ENCODE results near the gene PTOV1. TPM values are rescaled to one million over a fixed set of nuclear protein-coding genes. Genes with fewer than 3 reads are reported as not detected.

PTOV1 gene
- total and polyA plus RNA-seq, 10 of the 15 experiments (the other 5 are each of a cell fraction or from before 2014, with no cell fraction given), result 3.2 to 83.5 (median 22.3) TPM

DNA sequence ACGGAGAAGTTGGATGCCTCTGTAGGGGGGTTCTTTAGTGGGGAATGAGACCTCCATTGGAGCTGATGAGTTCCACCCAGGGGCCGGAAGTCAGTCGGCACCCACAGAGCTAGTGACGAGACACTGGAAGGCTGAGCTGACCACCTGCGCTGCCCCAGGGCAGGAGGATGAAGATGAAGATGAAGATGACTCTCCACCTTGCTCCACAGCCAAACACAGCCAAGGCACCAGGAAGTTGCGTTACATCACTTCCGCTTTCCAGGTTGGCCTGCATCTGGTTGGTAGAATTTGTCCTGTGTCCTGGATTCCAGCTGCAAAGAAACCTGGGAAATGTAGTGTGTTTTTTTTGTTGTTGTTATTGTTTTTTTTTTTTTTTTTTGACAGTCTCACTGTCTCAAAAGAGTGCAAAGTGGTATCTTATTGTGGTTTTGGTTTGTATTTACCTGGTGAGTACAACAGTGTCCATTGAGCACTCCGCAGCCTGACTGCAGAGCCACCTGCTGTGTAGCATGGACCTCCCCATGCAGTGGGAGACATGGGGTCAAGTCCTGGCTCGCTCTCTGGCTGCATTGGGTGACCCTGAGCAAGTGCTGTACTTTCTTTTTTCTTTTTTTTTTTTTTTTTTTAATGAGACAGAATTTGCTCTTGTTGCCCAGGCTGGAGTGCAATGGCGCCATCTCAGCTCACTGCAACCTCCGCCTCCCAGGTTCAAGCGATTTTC, 28.4 kb downstream of the PTOV1 start (continued):
- TF ChIP-seq SIX5 (IDR thresholded peaks at IDR 0.05; ENCODE audit: low read depth, low read length, severe bottlenecking) (no peak), GABPA (IDR thresholded peaks at IDR 0.05; ENCODE audit: low read depth) (peak; percentile 76; the same call in 1 of the 2 replicates), HCFC1 (IDR thresholded peaks at IDR 0.05; ENCODE audit: low read length) (peak; percentile 29; the same call in 1 of the 2 replicates), BACH1 (IDR thresholded peaks at IDR 0.05; ENCODE audit: borderline replicate concordance) (no peak)
- TF ChIP-seq, protein P1, sequence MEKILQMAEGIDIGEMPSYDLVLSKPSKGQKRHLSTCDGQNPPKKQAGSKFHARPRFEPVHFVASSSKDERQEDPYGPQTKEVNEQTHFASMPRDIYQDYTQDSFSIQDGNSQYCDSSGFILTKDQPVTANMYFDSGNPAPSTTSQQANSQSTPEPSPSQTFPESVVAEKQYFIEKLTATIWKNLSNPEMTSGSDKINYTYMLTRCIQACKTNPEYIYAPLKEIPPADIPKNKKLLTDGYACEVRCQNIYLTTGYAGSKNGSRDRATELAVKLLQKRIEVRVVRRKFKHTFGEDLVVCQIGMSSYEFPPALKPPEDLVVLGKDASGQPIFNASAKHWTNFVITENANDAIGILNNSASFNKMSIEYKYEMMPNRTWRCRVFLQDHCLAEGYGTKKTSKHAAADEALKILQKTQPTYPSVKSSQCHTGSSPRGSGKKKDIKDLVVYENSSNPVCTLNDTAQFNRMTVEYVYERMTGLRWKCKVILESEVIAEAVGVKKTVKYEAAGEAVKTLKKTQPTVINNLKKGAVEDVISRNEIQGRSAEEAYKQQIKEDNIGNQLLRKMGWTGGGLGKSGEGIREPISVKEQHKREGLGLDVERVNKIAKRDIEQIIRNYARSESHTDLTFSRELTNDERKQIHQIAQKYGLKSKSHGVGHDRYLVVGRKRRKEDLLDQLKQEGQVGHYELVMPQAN (conservative IDR thresholded peaks at IDR 0.05), result no peak

DNA sequence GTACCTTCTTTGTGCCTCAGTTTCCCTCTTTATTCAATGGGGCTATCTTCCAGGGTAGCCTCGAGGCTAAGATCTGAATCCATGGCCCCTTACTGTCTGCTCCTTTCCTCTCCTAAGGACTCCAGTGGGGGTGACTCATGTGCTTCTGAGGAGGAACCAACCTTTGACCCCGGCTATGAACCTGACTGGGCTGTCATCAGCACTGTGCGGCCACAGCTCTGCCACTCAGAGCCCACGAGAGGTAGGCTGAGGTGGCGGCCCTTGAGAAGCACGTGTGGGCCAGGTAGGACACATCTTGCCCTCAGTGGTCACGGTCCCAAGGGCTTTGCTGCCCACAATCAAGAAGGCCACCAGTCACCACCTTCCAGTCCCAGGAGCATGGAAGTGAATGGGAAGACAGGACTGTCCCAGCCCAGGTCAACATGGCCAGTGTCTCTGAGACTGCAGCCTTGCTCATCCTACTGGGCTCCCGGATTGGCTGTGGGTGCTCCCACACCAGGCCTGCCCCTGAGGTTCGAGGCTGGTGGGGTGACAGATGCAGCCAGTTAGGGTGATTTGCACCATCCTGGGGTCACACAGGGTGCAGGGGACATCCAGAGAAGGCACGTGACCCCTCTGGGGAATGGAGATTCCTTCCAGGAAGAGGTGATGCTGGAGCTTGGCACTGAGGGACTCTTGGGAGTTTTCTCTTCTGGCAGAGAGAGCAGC, 29.4 kb downstream of the PTOV1 start:
- in situ Hi-C loops (cut with MboI), result loop anchor here (25.0 kb wide), 1 partner anchor 1243 kb away; the partner anchor contains the start of genes CA11 and DBP
- Histone ChIP-seq H3K79me2 (ENCODE audit: control insufficient read depth, insufficient read depth, low read length) (peaks cover 17% of the 10 kb centered on the region), H3K9ac (ENCODE audit: control insufficient read depth, insufficient read depth, low read length) (no peak overlapping the region), H3K27ac (ENCODE audit: control insufficient read depth, insufficient read depth) (no peak overlapping the region), H3K4me1 (ENCODE audit: control insufficient read depth, insufficient read depth, low read length) (peaks cover 10% of the 10 kb centered on the region), H2AFZ (ENCODE audit: control insufficient read depth, low read depth, low read length) (no peak overlapping the region), H3K27me3 (replicated peaks in 1 of 2; ENCODE audit: control insufficient read depth in 2 of 2, insufficient read depth in 2 of 2, low read length in 1 of 2) (no peaks in the 10 kb centered on the region), H4K20me1 (ENCODE audit: control insufficient read depth, insufficient read depth) (no peaks in the 10 kb centered on the region), H3K4me2 (ENCODE audit: control insufficient read depth, insufficient read depth) (no peak overlapping the region), H3K9me3 (replicated peaks; ENCODE audit: control insufficient read depth, insufficient read depth, low read length) (no peaks in the 10 kb centered on the region; the same call in 2 of the 3 replicates), H3K36me3 (ENCODE audit: control insufficient read depth in 2 of 2, insufficient read depth in 2 of 2, low read length in 1 of 2) (peaks cover 8 to 13% of the 10 kb centered on the region in 2 experiments), H3K4me3 (no peak overlapping the region)
- ChIA-PET CTCF (interaction anchor here (1.0 kb wide), 1 partner anchor 8 kb away, joined by 3 read pairs; no protein-coding TSS in a partner anchor), POLR2A (interaction anchor here (0.7 to 1.6 kb wide), 4 partner anchors 8 to 47 kb away, joined by 3 to 7 read pairs (median 4); no protein-coding TSS in a partner anchor), RAD21 (ENCODE audit: unreplicated experiment) (no interaction called here), SMC1A (ENCODE audit: uncharacterized antibody, unreplicated experiment) (no interaction called here)
- intact Hi-C loops (cut with micrococcal nuclease; ENCODE audit: unreplicated experiment), result no loop called here
- DNase-seq (ENCODE audit: low read depth, low spot score) (no peak), FAIRE-seq (no peak), ATAC-seq (no peak)
- no TSS peak for BruUV-seq (replicated peaks)
- WGBS (ENCODE audit: insufficient coverage, insufficient replicate concordance, low lambda C conversion rate, missing lambda C conversion rate), result 77% methylated on average over 10 of the region's 10 CpGs
- TF ChIP-seq SUPT20H (IDR thresholded peaks at IDR 0.05; ENCODE audit: borderline replicate concordance, control insufficient read depth, low read depth, low read length) (no peak), STAT3 (IDR thresholded peaks at IDR 0.05; ENCODE audit: low read depth, low read length) (no peak), NR2C1 (IDR thresholded peaks at IDR 0.05) (no peak)
- TF ChIP-seq, protein P2, sequence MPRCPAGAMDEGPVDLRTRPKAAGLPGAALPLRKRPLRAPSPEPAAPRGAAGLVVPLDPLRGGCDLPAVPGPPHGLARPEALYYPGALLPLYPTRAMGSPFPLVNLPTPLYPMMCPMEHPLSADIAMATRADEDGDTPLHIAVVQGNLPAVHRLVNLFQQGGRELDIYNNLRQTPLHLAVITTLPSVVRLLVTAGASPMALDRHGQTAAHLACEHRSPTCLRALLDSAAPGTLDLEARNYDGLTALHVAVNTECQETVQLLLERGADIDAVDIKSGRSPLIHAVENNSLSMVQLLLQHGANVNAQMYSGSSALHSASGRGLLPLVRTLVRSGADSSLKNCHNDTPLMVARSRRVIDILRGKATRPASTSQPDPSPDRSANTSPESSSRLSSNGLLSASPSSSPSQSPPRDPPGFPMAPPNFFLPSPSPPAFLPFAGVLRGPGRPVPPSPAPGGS (IDR thresholded peaks at IDR 0.05; ENCODE audit: borderline replicate concordance, insufficient read depth, low read depth, low read length, poor library complexity, severe bottlenecking), result no peak
- TF ChIP-seq, protein P3, sequence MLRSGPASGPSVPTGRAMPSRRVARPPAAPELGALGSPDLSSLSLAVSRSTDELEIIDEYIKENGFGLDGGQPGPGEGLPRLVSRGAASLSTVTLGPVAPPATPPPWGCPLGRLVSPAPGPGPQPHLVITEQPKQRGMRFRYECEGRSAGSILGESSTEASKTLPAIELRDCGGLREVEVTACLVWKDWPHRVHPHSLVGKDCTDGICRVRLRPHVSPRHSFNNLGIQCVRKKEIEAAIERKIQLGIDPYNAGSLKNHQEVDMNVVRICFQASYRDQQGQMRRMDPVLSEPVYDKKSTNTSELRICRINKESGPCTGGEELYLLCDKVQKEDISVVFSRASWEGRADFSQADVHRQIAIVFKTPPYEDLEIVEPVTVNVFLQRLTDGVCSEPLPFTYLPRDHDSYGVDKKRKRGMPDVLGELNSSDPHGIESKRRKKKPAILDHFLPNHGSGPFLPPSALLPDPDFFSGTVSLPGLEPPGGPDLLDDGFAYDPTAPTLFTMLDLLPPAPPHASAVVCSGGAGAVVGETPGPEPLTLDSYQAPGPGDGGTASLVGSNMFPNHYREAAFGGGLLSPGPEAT (IDR thresholded peaks at IDR 0.05; ENCODE audit: low read depth), result no peak

All from GM12878 (cell line).